Medulla oblongata (tissue), 1 donor: ENCODE data around the gene RFX8.

ENCODE experiments used
- DNase-seq: peaks from one replicate; pipeline ENCODE4 v3.0.0-alpha.2; 2015; ENCODE audit errors: extremely low spot score

Gene RFX8

DNA sequence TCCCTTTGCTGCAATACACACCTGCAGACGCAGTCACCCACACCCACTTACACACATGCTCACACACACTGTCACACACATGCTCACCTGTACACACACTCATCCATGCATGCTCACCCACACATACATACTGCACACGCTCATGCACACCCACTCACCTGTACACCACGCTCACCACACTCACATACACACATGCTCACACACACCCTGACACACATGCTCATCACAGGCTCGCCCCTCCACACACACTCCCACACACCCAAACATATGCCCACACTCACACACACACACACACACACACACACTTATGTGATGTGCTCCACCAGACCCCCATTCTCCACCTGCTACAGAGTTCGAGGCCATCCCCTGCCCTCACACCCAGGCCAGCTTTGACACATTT, 64.8 kb downstream of the RFX8 start:
- no peak for DNase-seq

DNA sequence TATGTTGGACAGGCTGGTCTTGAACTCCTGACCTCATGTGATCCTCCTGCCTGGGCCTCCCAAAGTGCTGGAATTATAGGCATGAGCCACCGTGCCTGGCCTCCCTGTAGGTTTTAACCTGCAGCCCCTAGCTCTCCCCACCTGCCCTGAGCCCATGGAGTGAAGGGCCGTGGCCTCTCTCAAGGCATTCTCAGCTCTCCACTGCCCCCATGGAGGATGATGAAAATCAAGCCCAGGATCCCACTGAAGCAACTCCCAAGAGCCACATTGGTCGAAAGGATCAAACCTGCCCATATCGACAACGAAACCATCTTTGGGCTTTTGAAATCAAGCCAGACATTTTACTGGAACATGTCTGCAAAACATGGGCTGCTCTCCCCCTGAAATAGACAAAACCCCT, 65.2 kb downstream of the RFX8 start:
- no peak for DNase-seq

DNA sequence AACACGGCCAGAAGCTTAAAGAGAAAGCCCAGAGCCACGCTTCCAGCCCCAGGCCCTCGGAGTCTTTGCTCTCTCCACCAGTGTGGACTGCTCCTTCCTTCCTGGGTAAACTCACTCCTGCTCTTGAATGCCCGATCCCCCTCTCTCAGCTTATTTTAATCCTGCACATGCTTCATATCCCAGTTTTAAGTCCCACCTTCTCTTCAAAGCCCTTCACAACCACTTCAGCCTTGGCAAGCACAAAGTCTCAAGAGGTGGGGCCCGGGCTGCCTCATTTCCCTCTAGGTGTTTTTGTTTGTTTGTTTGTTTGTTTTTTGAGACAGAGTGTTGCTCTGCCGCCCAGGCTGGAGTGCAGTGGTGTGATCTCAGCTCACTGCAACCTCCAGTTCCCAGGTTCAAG, 66.0 kb downstream of the RFX8 start:
- DNase-seq = no peak

DNA sequence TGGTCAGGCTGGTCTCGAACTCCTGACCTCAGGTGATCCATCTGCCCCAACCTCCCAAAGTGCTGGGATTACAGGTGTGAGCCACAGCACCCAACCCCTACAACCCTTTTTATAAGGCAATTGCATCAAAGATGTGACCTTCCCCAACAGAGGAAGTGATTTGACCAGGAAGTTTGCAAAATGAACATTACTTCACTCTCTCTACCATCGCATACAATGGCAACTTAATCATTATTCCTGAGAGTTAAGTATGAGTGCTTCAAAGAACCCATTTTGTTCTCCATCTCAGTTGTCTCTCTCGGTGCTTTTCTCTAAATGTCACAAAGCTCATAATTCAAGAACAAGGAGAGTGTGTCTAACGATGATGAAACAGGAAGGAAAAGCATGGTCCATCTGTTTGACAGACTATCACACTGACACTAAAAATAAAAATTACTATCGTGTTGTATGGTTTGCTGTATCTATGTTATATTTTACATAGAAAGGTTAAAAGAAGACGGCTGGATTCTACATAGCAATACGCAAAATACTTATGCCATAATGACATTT, 69.5 kb downstream of the RFX8 start:
- DNase-seq = no peak

DNA sequence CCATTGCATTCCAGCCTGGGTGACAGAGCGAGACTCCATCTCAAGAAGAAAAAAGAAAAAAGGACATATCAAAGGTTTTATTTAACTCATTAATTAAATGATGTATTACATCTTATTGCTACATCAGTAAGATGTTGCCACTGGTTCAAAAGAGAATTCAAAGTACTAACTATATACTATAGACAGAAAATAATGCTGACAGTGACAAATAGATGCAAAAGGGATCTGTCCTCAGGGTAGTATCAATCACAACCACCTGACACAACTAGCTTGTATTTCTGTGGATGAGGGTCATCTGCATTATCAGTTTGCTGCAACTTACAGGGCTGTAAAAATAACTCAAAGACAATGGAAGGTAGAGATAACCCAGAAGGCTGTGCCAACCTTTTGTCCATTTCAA, 71.2 kb downstream of the RFX8 start:
- no peak for DNase-seq

DNA sequence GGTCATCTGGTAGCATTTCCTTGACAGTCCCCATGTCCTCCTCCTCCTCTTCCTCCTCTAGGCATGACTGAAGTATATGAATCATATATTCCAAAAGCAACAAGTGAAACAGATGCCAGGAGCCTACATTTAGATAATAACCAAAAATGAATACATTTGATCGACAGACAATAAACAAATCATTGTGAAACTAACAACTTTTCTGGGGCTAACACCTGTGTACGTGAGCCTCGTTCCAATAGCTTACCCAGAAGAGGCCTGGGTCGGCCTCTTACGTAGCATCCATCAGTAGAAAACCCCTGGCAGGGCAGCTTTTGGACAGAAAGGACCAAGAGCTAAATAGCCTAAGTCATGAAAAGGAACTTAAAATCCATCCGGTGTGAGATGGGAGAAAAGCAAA, 72.3 kb downstream of the RFX8 start:
- DNase-seq = no peak

GRCh38 chr2:101401906-101402305, 73.0 kb downstream of the RFX8 start:
- DNase-seq = no peak

DNA sequence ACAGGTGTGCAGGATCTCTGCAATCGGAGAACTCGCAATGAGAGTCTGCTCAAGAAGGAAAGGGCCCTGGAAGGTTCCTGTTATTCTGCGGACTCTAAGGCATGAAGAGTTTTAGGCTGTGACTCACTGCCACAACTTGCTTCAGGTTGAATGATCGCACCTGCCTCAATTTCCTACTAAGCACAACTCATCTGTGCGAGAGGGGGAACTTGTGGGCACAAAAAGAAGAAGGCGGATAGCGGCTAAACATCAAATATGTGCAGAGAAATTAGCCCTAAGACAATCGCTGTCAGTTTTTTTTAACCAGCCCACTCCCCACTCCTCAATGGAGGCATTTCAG, 73.6 kb downstream of the RFX8 start:
- no peak for DNase-seq

DNA sequence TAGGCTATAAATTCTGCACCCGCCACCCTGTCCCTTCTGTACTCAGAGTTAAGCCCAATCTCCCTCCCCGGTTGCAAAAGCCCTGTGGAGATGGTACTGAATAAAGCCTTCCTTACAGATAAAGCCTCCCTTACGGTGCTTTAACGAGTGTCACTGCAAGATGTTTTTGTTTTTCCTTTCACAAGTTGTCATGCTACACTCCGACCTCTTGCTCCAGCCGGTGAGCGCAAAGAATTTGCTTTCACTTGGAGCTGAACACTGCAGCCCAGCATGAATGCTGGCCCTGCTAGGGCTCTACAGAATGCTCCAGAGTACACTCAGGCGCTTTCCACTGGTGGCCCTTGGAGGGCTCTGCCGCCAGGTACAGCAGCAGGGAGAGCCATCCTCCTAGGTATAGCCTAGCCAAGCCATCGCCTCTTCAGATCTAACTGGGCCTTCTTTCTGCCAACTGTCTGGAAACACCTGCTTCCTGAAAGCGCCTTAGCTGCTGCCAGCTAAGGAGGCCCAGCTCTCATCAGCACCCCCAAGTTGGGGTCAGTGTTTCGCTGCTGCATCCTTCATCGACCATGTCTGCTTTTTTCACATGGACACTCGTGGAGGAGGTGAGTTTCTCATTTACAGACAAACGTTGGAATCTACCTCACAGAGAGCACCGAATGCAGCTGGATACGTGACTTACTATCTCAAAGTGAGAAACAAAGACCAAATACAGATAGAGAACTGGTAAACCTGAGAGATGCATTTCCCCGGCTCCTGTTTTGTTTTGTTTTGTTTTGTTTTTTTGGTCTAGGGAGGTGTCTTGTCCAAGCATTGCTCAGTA, 74.2 kb downstream of the RFX8 start:
- no peak for DNase-seq

DNA sequence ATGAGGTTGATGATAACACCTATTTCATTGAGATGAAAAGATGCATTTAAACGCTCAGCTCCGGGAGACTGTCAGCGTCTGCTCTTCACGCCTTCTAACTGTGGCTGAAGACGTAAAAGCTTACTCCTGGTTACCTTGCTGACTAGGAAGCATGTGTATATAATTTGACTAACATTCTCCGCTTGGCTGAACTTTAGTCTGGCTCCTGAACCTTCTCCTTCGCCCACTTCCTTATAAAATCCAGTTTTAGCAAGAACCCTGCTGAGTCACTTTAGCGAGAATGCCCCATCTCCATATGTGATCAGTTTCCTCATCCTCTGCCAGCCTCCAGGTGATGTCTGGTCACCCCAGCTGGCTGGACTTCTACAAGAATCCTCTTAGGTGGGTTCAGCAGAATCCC, 74.9 kb downstream of the RFX8 start:
- no peak for DNase-seq

- no peak for DNase-seq
These were observed 75.7 kb downstream of the RFX8 start for GRCh38 chr2:101399021-101399799.

GRCh38 chr2:101398116-101398821, 76.6 kb downstream of the RFX8 start:
- no peak for DNase-seq

DNA sequence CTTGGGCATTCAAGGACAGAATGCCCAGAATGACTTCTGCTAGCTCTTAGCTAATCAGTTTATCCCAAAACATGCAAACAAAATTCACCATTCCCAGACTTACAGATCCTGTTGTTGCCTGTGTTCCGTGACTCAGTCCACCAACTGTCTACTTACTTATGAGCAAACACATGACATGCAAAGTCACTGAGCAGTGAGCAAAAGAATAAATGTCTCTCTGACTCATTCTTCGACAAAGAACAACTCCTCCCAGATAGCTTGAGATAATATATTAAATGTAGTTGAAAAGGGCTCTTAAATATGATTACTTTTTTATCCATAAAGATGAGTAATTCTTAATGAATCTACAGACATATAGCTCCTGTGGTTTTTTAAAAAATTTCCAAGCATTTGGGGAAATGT, 78.6 kb downstream of the RFX8 start:
- DNase-seq = no peak

DNA sequence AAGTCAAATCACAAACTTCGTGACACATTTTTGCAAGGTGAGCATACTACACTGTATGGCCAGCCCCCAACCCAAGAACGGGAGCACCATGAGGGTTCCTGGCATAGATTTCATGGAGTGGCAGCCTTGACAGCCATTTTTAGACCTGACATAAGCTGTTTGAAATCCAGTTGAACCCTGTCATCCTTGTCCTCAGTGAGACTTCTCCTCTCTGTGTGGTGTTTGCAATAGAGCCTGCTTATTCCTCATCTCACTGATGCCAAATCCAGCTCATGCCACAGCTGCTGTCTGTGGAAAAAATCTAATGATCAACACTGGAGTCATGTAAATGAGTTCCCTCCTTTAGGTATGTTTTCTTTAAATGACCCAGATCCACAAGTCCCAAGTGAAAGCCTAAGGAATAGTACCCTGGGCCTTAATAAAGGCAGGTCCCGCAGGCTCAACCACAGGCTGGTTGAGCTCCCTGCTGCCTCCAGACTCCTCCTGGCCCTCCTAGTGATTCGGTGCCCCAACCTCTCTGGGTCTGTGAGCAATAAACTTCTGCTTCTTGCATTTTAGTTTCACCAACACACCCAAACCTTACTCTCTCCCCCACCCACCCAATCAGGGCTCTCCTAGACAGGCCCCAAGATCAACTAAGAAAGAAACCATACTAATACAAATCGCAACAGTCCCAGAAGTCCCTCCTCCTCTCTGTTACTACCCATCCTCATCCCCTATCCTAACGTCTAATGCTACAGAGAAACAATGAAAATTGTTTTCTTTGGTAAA, 79.2 kb downstream of the RFX8 start:
- no peak for DNase-seq

DNA sequence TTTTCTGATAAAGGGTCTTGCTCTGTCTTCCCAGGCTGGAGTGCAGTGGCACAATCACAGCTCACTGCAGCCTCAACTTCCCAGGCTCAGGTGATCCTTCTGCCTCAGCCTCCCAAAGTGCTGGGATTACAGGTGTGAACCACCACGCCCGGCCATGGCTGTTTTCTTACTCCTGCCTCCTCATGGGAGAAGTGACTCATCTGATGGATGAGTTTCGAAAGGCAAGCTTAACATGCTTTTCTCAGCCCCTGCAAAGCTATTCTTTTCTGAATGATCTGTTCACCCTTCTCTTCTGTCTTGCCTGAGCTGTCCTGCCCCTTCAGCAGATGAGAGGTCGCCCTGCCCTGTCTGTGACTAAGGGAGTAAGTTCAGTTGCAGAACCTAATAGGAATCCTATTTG, 86.7 kb downstream of the RFX8 start:
- DNase-seq = no peak

- peak; percentile 69 for DNase-seq
These were observed 87.6 kb downstream of the RFX8 start, which contains the start of gene CREG2 for GRCh38 chr2:101387151-101387834. TSS of gene CREG2 (minus strand) at chr2:101387503. CDS start at chr2:101387457, 46 bp downstream.

- no peak for DNase-seq
These were observed 88.2 kb downstream of the RFX8 start for GRCh38 chr2:101386599-101387150.

GRCh38 chr2:101383016-101383541, 91.8 kb downstream of the RFX8 start:
- DNase-seq = no peak

- DNase-seq = no peak
These were observed 92.5 kb downstream of the RFX8 start for GRCh38 chr2:101382442-101382841.

GRCh38 chr2:101380376-101380775, 94.5 kb downstream of the RFX8 start:
- no peak for DNase-seq
